Body of pancreas (tissue), 4 donors: ENCODE measurements around the gene FAM13A. TPM values are rescaled to one million over a fixed set of nuclear protein-coding genes. Genes with fewer than 3 reads are reported as not detected.

Experiments
- ATAC-seq: fragments of 150-250 bp; one replicate; pipeline ENCODE4 v1.9.1; 2016
- DNase-seq, 4 donors: peaks; one replicate each; pipeline ENCODE4 v3.0.0-alpha.2; 2019
- H3K27ac ChIP-seq, 4 donors: fragments of 200-600 bp; sonication (generic); 1 replicate in 3 of 4; 2 replicates in 1 of 4; pipeline versions ENCODE4 v1.5.1 to v1.6.1; 2016 to 2019; ENCODE audit warnings: mild to moderate bottlenecking in 1 of 4, mixed read lengths in 1 of 4, moderate library complexity in 1 of 4
- H3K27me3 ChIP-seq, 2 donors: fragments of 200-600 bp; sonication (generic); one replicate each; pipeline ENCODE4 v1.6.0; 2016; ENCODE audit warnings: mild to moderate bottlenecking in 1 of 2
- H3K36me3 ChIP-seq, 2 donors: fragments of 200-600 bp; sonication (generic); replicated peaks in 1 of 2; 2 replicates each; pipeline ENCODE4 v1.5.1; 2016; ENCODE audit warnings: low read depth in 2 of 2; ENCODE audit not compliant: insufficient read depth in 1 of 2
- H3K4me1 ChIP-seq: fragments of 200-600 bp; sonication (generic); one replicate; pipeline ENCODE4 v1.6.0; 2016
- H3K4me3 ChIP-seq, 2 donors: fragments of 200-600 bp; sonication (generic); 1 replicate in 1 of 2; 2 replicates in 1 of 2; pipeline ENCODE4 v1.5.1; 2016 to 2019
- H3K9me3 ChIP-seq, 3 donors: fragments of 200-600 bp; sonication (generic); 1 replicate in 2 of 3; 2 replicates in 1 of 3; pipeline ENCODE4 v1.5.1; 2016
- CTCF ChIP-seq, 7 experiments: fragments of 450-650 bp in 4 of 7; fragments of 200-600 bp in 3 of 7; sonication (generic) in 3 of 7; IDR thresholded peaks; one replicate each; pipeline ENCODE4 v1.5.1; 2016 to 2019; ENCODE audit warnings: antibody characterized with exemption in 7 of 7
- POLR2A ChIP-seq, 3 donors: fragments of 450-650 bp; IDR thresholded peaks; one replicate each; pipeline ENCODE4 v1.6.1; 2016; ENCODE audit warnings: antibody characterized with exemption in 3 of 3, mild to moderate bottlenecking in 2 of 3
- WGBS, 2 donors: methylation state at CpG; one replicate each; pipeline ENCODE4 v1.1.5; 2017; 5-methylcytosine and 5-hydroxymethylcytosine counted together
- intact Hi-C: fragments of 100-400 bp; cut with DNase I; formaldehyde crosslinking; loops from one replicate; pipeline ENCODE4 v1.15.1; 2023
- total RNA-seq, 2 donors: library from RNA; depleted of rRNA; stranded (reverse); fragments of >200 nt; gene quantifications; one replicate each; pipeline ENCODE4 v1.1.0, GENCODE V29; 2016

The FAM13A gene
- total RNA-seq, 2 donors from 2014 or later = 59.1 to 64.3 TPM

GRCh38 chr4:89036535-89036934, 20.4 kb downstream of the FAM13A start:
- no peak for ATAC-seq
- H3K27me3 ChIP-seq = no peaks in the 10 kb centered on the region
- intact Hi-C loops = no loop called here
- H3K9me3 ChIP-seq = no peaks in the 10 kb centered on the region
- no peak for TF ChIP-seq POLR2A (IDR thresholded peaks at IDR 0.05)
- no peak for TF ChIP-seq CTCF (IDR thresholded peaks at IDR 0.05)
- 100% methylated on average over 1 to 2 of the region's 2 CpGs for WGBS, 2 donors
- H3K27ac ChIP-seq = no peak overlapping the region
- no peak for DNase-seq
- no peaks in the 10 kb centered on the region for H3K4me1 ChIP-seq
- H3K4me3 ChIP-seq = no peak overlapping the region
- H3K36me3 ChIP-seq = no peaks in the 10 kb centered on the region

GRCh38 chr4:89031272-89031671, 25.7 kb downstream of the FAM13A start:
- no peaks in the 10 kb centered on the region for H3K36me3 ChIP-seq
- H3K27ac ChIP-seq = no peak overlapping the region
- H3K4me1 ChIP-seq = no peaks in the 10 kb centered on the region
- no peaks in the 10 kb centered on the region for H3K9me3 ChIP-seq
- no peak overlapping the region for H3K4me3 ChIP-seq
- DNase-seq = no peak
- ATAC-seq = no peak
- TF ChIP-seq POLR2A (IDR thresholded peaks at IDR 0.05) (no peak), CTCF (IDR thresholded peaks at IDR 0.05) (no peak)
- no peaks in the 10 kb centered on the region for H3K27me3 ChIP-seq
- intact Hi-C loops = no loop called here

DNA sequence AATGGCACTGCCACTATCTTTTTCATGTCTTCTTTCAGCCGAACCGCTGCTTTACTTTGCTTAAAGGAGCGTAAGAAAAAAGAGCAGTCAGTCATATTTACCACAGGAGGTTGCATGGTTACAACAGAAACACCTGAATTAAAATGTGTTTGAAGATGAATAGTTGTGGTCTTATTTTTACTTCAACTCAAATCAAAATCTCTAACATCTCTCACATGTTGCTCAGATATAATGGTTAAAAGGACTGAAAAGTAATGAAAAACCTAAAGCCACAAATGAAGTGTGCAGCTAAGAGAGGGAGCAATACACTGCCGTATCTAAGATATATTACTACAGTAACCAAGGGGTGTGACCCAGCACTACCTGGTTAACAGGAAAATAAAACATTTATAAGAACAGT, 27.4 kb downstream of the FAM13A start:
- intact Hi-C loops = loop anchor here (10.0 kb wide), 2 partner anchors 325 to 495 kb away; no protein-coding TSS in a partner anchor
- TF ChIP-seq CTCF (IDR thresholded peaks at IDR 0.05) (no peak), POLR2A (IDR thresholded peaks at IDR 0.05) (no peak)
- Histone ChIP-seq H3K4me1 (peaks cover 3% of the 10 kb centered on the region), H3K4me3 (no peak overlapping the region), H3K9me3 (no peaks in the 10 kb centered on the region), H3K27ac (no peak overlapping the region), H3K36me3 (no peaks in the 10 kb centered on the region), H3K27me3 (no peaks in the 10 kb centered on the region)
- no peak for ATAC-seq
- no peak for DNase-seq
- WGBS, 2 donors = 83 to 87% methylated on average over 4 of the region's 4 CpGs

DNA sequence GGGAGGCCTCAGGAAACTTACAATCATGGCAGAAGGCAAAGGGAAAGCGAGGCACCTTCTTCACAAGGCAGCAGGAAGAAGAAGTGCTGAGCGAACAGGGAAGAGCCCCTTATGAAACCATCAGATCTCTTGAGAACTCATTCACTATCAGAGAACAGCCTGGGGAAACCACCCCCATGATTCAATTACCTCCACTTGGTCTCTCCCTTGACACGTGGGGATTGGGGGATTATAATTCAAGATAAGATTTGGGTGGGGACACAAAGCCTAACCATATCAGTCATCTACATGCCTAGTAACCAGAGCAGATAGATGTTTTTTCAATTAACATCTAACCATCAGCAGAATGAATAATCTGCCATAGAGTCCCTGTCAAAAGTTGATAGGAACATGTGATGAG, 30.4 kb downstream of the FAM13A start:
- DNase-seq = no peak
- intact Hi-C loops = loop anchor here (10.0 kb wide), 2 partner anchors 322 to 492 kb away; no protein-coding TSS in a partner anchor

More for the DNA sequence above, 30.4 kb downstream of the FAM13A start:
- no peaks in the 10 kb centered on the region for H3K36me3 ChIP-seq
- H3K27ac ChIP-seq = no peak overlapping the region
- no peak for TF ChIP-seq POLR2A (IDR thresholded peaks at IDR 0.05)
- TF ChIP-seq CTCF (IDR thresholded peaks at IDR 0.05) = no peak
- ATAC-seq = no peak
- no peaks in the 10 kb centered on the region for H3K9me3 ChIP-seq
- no peaks in the 10 kb centered on the region for H3K27me3 ChIP-seq
- H3K4me1 ChIP-seq = peaks cover 29% of the 10 kb centered on the region
- 77 to 79% methylated on average over 3 of the region's 3 CpGs for WGBS, 2 donors
- H3K4me3 ChIP-seq = no peak overlapping the region
